Activated CD4-positive, alpha-beta T cell treated with anti-CD3 and anti-CD28 coated beads for 24 hours (primary cell): ENCODE measurements around the gene ITIH3.
"Not testable (repeated sequence)": the region's sequence is repeated elsewhere in the genome, so short reads cannot be mapped to it uniquely, and the experiment has no call there.

Source experiments
- DNase-seq, 2 donors: peaks; one replicate each; pipeline ENCODE4 v3.0.0-alpha.2; 2020; ENCODE audit warnings: low read depth in 2 of 2

ITIH3 gene, protein sequence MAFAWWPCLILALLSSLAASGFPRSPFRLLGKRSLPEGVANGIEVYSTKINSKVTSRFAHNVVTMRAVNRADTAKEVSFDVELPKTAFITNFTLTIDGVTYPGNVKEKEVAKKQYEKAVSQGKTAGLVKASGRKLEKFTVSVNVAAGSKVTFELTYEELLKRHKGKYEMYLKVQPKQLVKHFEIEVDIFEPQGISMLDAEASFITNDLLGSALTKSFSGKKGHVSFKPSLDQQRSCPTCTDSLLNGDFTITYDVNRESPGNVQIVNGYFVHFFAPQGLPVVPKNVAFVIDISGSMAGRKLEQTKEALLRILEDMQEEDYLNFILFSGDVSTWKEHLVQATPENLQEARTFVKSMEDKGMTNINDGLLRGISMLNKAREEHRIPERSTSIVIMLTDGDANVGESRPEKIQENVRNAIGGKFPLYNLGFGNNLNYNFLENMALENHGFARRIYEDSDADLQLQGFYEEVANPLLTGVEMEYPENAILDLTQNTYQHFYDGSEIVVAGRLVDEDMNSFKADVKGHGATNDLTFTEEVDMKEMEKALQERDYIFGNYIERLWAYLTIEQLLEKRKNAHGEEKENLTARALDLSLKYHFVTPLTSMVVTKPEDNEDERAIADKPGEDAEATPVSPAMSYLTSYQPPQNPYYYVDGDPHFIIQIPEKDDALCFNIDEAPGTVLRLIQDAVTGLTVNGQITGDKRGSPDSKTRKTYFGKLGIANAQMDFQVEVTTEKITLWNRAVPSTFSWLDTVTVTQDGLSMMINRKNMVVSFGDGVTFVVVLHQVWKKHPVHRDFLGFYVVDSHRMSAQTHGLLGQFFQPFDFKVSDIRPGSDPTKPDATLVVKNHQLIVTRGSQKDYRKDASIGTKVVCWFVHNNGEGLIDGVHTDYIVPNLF

DNA sequence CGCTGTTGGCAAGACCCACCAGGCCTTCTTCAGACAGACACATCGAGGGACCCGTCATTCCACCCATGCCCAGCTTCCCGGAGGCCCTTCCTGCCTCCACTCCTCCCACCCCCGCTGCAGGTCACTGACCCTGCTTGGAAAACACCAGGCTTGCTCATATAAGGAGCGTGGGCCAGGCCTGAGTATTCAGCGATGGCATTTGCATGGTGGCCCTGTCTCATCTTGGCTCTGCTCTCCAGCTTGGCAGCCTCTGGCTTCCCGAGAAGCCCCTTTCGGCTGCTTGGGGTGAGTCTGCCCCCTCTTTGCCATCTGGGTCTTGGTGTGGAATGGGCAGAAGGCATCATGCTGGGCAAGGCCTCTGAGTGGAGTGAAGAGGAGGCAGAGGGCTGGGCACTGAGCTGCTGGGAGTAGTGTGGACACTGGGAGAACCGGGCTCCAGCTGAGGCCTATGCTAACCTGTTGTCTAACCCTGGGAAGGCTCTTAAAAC is at the start of gene ITIH3:
ITIH3 (plus strand) TSS at position 185 of the 488 bp plus-strand sequence; CDS start at position 193, 8 bp downstream.
- no peak for DNase-seq

DNA sequence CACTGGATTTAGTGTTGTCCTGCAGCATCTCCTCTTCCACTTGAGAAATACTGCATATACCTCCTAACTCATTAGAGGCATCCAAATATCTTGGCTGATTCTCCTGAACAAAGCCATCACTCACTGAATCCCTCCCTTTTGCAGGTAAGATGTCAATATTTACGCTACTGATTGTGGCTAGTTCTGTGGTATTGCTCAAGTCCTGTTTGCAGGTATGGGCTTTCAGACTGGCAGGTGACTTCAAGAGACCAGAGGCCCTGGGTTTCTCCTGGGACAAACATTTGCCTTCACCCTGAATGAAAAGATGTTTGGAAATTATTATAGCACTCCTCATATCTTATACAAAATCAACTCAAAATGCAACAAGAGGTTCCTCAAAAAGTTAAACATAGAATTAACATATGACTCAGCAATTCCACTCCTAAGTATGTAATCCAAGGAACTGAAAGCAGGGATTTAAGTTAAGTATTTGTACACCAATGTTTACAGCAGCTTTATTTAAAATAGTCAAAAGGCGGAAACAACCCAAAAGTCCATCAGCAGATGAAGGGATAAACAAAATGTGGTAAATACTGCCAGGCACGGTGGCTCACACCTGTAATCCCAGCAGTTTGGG is 42.4 kb upstream of the ITIH3 start:
- DNase-seq = no peak

DNA sequence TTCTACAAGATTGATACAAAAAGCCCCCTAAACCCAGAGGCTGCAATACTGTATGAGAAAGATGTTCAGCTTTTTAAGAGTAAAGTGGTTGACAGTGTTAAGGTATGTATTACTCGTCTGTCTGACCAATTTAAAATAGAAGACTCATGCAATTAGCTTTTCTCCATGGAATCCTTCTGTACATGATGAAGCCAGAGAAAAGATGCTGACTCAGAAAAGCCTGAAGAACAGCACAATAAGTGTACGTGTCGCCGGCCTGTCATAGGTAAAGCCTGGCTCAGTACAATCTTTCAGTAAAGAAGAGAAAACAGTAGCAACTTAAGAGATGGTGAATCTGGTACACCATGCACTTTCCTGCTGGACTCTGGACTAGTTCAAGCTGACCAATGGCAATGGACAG is 40.2 kb upstream of the ITIH3 start:
- no peak for DNase-seq

DNA sequence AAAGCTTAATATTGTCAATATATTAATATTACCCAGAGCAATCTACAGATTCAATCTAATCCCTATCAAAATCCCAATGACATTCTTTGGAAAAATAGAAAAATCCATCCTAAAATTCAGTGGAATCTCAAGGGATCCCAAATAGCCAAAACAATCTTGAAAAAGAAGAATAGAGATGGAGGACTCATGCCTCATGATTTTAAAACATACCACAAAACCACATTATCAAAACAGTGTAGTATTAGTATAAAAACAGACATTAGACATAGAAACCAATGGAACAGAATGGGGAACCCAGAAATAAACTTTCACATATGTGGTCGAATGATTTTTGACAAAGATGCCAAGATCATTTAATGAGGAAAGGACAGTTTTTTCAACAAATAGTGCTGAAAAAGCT is 38.5 kb upstream of the ITIH3 start:
- no peak for DNase-seq

DNA sequence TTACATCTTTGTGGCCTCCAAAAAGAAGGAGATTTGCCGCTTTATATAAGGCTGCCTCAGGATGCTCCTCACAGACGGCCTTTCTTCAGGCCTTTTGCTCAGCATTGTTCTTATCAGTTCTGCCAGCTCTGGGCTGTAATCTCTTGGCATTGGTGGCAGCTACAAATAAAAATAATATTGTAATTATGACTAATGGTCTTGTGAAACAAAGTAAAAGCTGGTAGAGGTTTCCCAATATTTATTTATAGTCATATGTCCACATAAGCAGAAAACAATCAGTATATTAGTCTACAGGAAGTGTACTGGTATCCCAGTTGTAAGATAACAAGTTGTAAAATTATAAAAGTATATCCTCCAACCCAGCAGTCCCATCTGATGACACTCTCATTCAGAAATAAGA is 31.1 kb upstream of the ITIH3 start:
- DNase-seq = no peak

DNA sequence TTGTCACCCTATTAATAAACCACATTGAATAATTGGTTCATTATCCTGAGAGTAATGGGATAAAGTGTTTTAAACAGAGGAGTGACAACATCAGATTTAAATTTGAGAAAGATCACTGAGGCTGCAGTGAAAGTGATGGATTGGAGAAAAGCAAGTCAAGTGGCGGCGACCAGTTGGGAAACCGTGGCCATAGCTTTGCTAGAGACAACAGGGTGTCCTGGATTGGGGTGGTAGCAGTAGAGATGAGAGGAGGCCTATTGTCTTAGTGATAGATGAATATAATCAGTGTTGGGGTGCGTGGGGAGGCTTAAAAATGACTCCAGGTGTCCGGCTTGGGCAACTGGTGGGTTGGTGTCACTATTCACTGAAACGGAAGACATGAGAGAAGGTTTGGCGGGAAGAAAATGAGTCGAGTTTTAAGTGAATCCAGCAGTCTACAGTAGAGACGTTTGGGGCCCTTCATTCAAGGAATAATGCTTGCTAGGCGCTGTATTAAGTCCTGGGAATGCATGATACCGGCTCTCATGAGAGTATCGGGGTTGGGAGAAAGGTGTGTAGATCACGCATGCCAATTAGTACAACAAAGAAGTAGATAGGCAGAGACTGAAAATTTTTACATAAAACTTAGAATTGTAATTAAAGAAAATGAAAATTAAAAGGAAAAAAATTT is 24.7 kb upstream of the ITIH3 start:
- DNase-seq = no peak

DNA sequence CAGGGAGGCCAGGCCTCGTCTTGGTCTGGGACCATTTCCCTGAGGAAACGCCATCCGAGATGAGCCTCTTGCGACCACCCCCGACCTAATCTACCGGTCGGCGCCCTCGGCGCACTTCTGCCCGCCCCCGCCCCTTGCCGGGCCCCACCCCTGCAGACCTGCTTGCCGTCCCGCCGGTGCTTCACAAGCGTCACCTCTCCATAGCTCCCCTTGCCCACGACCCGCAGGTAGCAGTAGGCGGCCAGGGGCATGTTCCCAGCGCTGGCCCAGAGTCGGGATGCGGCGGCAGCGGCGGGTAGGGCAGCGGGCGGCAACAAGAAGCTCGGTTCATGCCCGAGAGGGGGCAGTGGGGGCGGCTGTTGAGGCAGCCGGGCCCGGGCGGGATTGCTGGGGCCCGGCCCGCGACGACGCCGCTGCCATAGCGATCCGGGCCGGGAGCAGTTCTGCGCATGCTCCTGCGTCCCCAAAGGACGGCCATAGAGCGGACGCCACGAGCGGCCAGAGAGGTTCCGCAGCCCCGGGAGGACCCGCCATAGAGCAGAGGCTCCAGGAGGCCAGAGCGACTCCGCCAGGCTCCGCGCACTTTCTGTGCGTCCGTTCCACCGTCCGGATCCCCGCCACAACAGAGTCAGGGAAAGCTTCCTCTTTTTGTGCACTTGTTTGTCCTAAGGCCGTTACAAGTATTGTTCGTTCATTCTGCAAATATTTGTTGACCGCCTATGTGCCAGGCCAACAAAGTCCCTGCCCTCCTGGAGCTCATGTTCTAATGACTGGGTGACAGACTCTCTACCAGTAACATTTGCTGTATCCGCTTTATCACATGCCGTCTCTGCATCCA is 23.9 kb upstream of the ITIH3 start, which contains the start of gene NEK4:
NEK4 (minus strand) TSS at position 445 of the 838 bp plus-strand sequence; CDS start at position 251, 194 bp downstream.
- peak; percentile 76 to 81 for DNase-seq

DNA sequence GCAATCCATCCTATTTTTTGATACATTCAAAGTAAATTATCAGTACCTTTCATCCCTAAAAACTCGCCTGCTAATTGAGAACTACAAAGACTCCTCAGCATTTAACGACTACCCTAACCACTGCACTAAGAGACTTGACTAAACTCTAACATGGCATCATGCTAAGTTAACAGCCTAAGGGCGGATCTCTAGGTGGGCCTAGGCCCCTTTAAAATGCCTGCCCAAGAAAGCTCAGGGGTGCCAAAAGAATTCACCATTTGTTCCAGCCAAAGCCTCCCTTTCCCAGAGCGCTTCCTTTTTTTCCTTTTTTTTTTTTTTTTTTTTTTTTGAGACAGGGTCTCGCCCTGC is 23.3 kb upstream of the ITIH3 start:
- no peak for DNase-seq

DNA sequence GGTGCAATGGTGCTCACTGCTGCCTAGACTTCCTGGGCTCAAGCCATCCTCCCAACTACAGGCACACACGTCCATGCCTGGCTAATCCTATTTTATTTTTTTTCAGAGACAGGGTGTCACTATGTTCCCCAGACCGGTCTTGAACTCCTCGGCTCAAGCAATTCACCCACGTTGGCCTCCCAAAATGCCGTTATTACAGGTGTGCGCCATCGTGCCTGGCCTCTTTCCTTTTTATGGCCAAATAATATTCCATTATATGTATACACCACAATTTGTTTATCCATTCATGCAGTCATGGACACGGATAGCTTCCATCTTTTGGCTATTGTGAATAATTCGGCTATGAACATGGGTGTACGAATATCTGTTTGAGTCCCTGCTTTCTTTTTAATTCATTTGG is 22.9 kb upstream of the ITIH3 start:
- DNase-seq = no peak

DNA sequence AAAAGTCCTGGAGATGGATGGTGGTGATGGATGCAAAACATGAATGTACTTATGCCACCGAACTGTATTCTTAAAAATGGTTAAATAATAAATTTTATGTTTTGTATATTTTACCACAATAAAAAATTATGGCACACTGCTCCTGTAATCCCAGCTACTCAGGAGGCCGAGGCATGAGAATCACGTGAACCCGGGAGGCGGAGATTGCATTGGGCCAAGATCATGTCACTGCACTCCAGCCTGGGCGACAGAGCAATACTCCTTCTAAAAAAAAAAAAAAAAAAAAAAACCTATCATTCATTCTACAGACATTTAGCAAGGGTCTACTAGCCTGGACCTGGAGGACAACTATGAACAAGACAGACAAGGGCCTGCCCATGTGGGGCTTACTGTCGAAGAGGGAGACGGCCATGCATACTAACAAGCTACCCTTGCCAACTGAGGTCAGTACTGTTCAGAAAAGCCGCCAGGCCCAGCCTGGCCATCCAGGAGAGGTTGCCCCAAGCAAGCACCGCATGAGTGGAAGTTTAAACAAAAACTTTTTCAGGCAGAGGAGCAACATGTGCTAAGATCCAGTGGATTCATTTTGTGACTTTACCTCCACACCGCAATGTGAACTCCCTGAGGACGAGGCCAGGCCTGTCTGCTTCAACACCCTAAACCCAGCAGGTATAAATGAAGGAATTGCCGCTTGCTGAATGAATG is 21.1 kb upstream of the ITIH3 start:
- DNase-seq = no peak

DNA sequence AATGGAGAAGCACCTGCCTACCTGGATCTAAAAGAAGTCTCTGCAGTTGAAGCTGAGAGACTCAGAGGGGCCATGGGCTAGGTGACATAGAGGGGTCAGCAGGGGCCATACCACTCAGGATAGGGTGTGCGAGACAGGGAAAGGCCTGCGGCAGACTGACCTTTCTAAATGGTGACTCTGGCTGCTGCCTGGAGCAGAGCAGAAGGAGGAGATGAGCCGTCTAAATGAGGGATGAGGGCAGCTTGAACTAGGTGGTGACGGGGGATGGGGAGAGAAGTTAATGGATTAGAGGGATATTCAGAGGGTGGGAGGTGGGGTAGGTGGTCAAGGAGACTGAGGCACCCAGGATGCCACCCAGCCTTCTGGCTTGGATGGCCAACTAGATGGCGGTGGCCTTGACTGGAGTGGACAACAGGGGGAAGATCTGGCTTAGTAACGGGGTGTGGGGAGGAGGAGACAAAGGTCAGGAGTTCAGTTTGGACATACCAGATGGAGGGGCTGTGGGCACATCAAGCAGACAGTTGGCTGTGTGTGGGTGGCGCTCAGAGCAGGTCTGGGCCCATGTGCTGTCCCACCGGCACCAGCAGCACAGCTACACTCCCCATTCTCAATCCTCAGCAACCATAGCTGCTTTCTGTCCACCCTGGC is 20.4 kb upstream of the ITIH3 start:
- DNase-seq = no peak

DNA sequence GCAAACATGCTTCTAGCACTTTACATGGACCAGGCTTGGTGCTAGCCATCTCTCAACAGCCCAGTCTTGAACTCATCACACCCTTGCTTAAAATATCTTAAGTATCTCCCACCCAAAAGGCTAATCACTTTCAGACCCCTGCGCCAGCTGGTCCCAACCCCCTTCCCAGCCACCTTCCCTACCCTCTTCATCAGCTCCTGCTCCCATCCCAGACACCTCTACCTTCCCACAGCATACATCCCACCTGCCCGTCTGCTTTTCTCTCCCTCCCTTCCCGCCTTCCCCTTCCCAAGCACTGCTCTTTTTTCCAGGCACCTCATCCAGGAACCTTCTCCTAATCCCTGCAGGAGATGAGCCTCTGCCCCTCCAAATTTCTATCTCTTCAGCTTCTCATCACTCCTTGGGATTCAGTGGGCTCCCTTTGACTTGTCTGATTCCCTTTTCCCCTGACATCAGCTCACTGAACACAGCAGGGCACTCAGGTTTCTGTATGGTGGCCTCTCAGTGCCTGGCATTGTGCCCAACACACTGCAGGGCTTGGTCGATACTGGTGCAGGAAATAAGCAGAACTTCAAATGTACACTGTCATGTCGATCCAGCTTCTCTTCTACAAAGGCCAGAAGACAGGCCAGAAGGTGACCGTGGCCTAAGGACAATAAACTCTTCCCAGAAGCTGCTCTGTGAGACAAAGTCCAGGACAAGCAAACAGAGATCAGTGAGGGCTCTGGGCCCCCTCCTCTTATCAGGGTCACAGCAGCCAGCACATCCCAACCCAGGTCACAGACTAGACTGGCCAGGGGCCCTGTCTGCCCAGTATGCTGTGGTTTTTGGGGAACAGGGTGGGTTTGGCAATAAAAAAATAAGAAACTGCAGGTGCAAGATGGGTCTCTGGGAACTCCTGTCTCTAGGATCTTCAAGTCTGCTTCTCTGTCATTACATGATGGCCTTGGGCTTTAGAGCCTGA is 19.4 kb upstream of the ITIH3 start:
- DNase-seq = no peak

DNA sequence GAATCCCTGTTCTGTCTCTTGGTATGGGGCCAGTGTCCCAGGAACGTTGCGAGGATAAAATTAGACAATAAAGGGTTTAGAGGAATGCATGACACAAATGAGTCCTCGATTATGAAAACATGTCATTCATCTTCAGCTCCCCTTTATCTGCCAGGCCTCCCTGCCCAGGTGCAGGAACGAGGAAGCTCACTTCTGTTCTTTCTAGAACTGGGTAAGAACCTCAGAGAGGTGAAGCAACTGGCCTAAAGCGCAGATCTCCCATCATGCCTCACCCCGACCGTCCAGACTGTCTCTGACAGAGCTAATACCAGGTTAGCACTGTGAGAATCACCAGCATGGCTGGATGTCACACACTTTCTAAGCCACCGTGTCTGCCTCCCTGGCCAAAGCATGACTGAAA is 18.7 kb upstream of the ITIH3 start:
- DNase-seq = no peak

DNA sequence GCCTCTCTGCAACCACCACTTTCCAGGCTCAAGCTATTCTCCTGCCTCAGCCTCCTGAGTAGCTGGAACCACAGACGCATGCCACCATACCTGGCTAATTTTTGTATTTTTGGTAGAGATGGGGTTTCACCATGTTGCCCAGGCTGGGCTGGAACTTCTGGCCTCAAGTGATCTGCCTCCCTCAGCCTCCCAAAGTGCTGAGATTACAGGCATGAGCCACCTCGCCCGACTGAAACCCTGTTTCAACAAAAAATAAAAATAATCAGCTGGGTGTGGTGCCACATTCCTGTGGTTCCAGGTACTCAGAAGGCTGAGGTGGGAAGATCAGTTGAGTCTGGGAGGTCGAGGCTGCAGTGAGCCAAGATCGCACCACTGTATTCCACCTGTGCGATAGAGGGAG is 18.1 kb upstream of the ITIH3 start:
- not testable (repeated sequence) for DNase-seq

DNA sequence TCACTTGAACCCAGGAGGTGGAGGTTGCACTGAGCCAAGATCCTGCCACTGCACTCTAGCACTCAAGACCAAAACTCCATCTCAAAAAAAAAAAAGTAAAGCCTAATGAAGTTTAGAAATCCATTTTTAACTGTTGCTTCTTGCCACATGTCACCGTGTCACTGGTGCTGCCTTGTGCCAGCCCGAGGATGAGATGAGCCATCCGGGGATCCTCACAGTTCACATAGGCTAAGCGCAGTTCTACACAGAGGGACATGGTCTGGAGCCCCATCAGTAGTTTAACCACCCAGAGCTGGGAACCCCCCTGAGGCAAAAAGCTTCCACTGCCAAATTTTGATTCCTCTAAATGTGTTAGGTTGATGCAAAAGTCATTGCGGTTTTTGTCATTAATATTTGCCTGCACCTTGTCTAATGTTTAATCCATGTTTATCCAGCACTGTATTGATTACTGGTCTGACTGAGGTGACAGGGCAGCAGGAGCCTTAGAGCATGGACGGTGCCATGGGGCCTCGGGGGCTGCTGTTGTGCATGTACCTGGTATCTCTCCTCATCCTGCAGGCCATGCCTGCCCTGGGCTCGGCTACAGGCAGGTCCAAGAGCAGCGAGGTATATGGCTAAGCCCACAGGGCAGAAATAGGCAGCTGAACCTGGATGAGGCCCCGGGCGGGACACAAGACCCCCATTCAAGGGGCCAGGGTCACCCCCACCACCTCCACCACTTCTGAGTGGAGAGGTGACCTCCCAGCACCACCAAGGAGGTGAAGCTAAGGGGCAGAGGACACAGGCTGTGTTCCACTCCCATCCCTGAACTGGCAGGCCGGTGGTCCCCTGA is 17.3 kb upstream of the ITIH3 start, which contains the start of gene ITIH1:
ITIH1 (plus strand) TSS at position 473 of the 832 bp plus-strand sequence; CDS start at position 490, 17 bp downstream.
- DNase-seq = no peak

DNA sequence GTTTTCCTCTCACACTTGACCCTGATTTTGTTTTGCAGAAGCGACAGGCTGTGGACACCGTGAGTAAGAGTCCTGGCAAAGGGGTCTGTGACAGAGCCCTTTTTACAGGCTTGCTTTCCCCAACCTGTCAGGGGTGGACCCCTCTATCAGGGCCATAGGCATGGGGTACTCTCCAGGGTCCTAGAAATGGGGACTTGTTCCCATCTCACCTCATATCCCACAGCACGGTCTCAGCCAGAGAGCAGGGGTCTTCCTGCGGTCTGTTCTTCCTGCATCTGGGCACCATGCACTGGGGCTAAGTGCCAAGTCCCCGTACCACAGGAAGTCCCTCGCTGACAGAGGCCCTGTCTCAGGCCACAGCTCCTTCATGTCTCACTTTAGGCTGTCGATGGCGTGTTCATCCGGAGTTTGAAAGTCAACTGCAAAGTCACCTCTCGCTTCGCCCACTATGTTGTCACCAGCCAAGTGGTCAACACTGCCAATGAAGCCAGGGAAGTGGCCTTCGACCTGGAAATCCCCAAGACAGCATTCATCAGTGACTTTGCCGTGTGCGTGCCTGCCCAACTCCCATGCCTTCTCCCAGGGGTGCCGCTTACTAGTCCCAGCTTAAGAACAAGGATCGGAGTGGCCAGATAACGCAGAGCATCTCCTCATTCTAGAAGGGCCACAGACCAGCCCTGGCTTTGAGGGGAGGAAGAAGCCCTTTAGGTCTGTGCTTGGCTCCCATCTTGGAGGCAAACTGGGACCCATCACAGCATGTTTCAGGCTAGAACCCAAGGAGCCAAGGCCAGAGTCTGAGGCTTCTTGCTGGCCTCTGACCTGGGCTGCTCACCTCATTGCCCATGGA is 16.4 kb upstream of the ITIH3 start:
- DNase-seq = no peak
